Measurements from ENCODE around the gene ZNF133.

DNA sequence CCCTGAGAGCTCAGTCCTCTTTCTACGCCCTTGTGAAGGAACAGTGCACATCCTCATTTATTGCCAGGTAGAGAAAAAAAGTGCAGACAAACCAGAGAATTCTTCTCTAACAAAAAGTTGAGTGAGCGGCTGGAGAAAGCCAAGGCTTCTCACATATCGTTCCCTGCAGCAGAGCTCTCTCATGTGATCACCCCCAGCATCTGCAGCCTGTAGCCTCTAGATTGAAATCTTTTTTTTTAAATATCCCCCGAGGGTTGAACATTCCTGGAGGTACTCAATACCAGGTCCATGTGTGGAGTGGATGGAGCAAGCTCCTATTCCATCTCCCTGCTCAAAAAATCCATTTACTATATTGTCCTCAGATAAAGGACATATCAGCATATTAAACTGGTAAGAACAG is 22.9 kb upstream of the ZNF133 start:
- TF ChIP-seq, protein P1, sequence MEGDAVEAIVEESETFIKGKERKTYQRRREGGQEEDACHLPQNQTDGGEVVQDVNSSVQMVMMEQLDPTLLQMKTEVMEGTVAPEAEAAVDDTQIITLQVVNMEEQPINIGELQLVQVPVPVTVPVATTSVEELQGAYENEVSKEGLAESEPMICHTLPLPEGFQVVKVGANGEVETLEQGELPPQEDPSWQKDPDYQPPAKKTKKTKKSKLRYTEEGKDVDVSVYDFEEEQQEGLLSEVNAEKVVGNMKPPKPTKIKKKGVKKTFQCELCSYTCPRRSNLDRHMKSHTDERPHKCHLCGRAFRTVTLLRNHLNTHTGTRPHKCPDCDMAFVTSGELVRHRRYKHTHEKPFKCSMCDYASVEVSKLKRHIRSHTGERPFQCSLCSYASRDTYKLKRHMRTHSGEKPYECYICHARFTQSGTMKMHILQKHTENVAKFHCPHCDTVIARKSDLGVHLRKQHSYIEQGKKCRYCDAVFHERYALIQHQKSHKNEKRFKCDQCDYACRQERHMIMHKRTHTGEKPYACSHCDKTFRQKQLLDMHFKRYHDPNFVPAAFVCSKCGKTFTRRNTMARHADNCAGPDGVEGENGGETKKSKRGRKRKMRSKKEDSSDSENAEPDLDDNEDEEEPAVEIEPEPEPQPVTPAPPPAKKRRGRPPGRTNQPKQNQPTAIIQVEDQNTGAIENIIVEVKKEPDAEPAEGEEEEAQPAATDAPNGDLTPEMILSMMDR (IDR thresholded peaks at IDR 0.05), result no peak
- TF ChIP-seq POLR2A (IDR thresholded peaks at IDR 0.05; ENCODE audit: low read depth), result no peak
- no peak for TF ChIP-seq POLR2AphosphoS5 (IDR thresholded peaks at IDR 0.05)
